ENCODE results near the gene NR2F1. TPM values are rescaled to one million over a fixed set of nuclear protein-coding genes. Genes with fewer than 3 reads are reported as not detected.
A peak's percentile ranks its signal among the peaks of the same experiment; 100 is the strongest.

NR2F1 gene
- total RNA-seq, 2 experiments from 2014 or later: not detected

- intact Hi-C loops (cut with micrococcal nuclease): loop anchor here (2.0 to 10.0 kb wide), 4 partner anchors 13 to 1267 kb away; no protein-coding TSS in a partner anchor
- Mint-ChIP-seq H3K4me3 (peak overlapping the region; percentile 42), H3K27ac (no peak overlapping the region), H3K27me3 (peaks cover 60% of the 10 kb centered on the region), H3K9me3 (no peaks in the 10 kb centered on the region), H3K36me3 (peaks cover 13% of the 10 kb centered on the region), H3K4me1 (ENCODE audit: low read depth) (peaks cover 26% of the 10 kb centered on the region)
- ChIA-PET CTCF (interaction anchor here (1.1 to 2.7 kb wide), 4 partner anchors 11 to 213 kb away, joined by 6 to 9 read pairs (median 8); no protein-coding TSS in a partner anchor), POLR2A (no interaction called here)
- DNase-seq: no peak
These were observed 4.8 kb downstream of the NR2F1 start for GRCh38 chr5:93587597-93588351.

GRCh38 chr5:93588352-93589151 lies 5.5 kb downstream of the NR2F1 start:
- Mint-ChIP-seq H3K4me3 (no peak overlapping the region), H3K36me3 (peaks cover 13% of the 10 kb centered on the region), H3K27ac (no peak overlapping the region), H3K9me3 (no peaks in the 10 kb centered on the region), H3K27me3 (peaks cover 65% of the 10 kb centered on the region), H3K4me1 (ENCODE audit: low read depth) (peaks cover 27% of the 10 kb centered on the region)
- POLR2A ChIA-PET: no interaction called here
- intact Hi-C loops (cut with micrococcal nuclease): loop anchor here (10.0 kb wide), 2 partner anchors 1206 to 1266 kb away; no protein-coding TSS in a partner anchor
- no peak for DNase-seq
- CTCF ChIA-PET: interaction anchor here (2.5 to 2.7 kb wide), 2 partner anchors 12 to 13 kb away, joined by 6 to 8 read pairs; no protein-coding TSS in a partner anchor

GRCh38 chr5:93589152-93589828 lies 6.3 kb downstream of the NR2F1 start:
- intact Hi-C loops (cut with micrococcal nuclease): loop anchor here (10.0 kb wide), 2 partner anchors 1206 to 1266 kb away; no protein-coding TSS in a partner anchor
- peaks cover 28% of the 10 kb centered on the region for H3K4me1 Mint-ChIP-seq (ENCODE audit: low read depth)

GRCh38 chr5:93589829-93590215 lies 6.8 kb downstream of the NR2F1 start:
- intact Hi-C loops (cut with micrococcal nuclease): loop anchor here (10.0 kb wide), 2 partner anchors 1205 to 1265 kb away; no protein-coding TSS in a partner anchor
- Mint-ChIP-seq H3K27me3 (peaks cover 74% of the 10 kb centered on the region), H3K4me3 (no peak overlapping the region), H3K4me1 (ENCODE audit: low read depth) (peaks cover 28% of the 10 kb centered on the region), H3K36me3 (peaks cover 13% of the 10 kb centered on the region), H3K27ac (no peak overlapping the region), H3K9me3 (no peaks in the 10 kb centered on the region)
- ChIA-PET POLR2A (no interaction called here), CTCF (no interaction called here)
- no peak for DNase-seq

More at GRCh38 chr5:93589152-93589828, 6.3 kb downstream of the NR2F1 start:
- Mint-ChIP-seq H3K9me3 (no peaks in the 10 kb centered on the region), H3K4me3 (no peak overlapping the region), H3K36me3 (peaks cover 13% of the 10 kb centered on the region), H3K27me3 (peaks cover 68% of the 10 kb centered on the region), H3K27ac (no peak overlapping the region)
- ChIA-PET CTCF (interaction anchor here (2.7 kb wide), 1 partner anchor 12 kb away, joined by 8 read pairs; no protein-coding TSS in a partner anchor), POLR2A (no interaction called here)
- DNase-seq: no peak

GRCh38 chr5:93590493-93590892 lies 7.5 kb downstream of the NR2F1 start:
- ChIA-PET CTCF (no interaction called here), POLR2A (no interaction called here)
- Mint-ChIP-seq H3K9me3 (no peaks in the 10 kb centered on the region), H3K27me3 (peaks cover 77% of the 10 kb centered on the region), H3K36me3 (peaks cover 13% of the 10 kb centered on the region), H3K4me3 (no peak overlapping the region), H3K4me1 (ENCODE audit: low read depth) (peaks cover 31% of the 10 kb centered on the region), H3K27ac (no peak overlapping the region)
- DNase-seq: no peak
- intact Hi-C loops (cut with micrococcal nuclease): no loop called here

GRCh38 chr5:93591323-93591945 lies 8.4 kb downstream of the NR2F1 start:
- Mint-ChIP-seq H3K27ac (no peak overlapping the region), H3K4me1 (ENCODE audit: low read depth) (peaks cover 27% of the 10 kb centered on the region), H3K27me3 (peaks cover 80% of the 10 kb centered on the region), H3K4me3 (no peak overlapping the region), H3K36me3 (peaks cover 17% of the 10 kb centered on the region), H3K9me3 (peaks cover 4% of the 10 kb centered on the region)
- POLR2A ChIA-PET: no interaction called here
- intact Hi-C loops (cut with micrococcal nuclease): no loop called here
- CTCF ChIA-PET: interaction anchor here (0.6 to 1.1 kb wide), 2 partner anchors 29 to 201 kb away, joined by 3 read pairs; no protein-coding TSS in a partner anchor
- no peak for DNase-seq

- POLR2A ChIA-PET: no interaction called here
- intact Hi-C loops (cut with micrococcal nuclease): no loop called here
- peaks cover 18% of the 10 kb centered on the region for H3K4me1 Mint-ChIP-seq (ENCODE audit: low read depth)
- no peak for DNase-seq
- peaks cover 11% of the 10 kb centered on the region for H3K36me3 Mint-ChIP-seq
- CTCF ChIA-PET: no interaction called here
- peaks cover 4% of the 10 kb centered on the region for H3K9me3 Mint-ChIP-seq
- H3K4me3 Mint-ChIP-seq: no peak overlapping the region
- peaks cover 77% of the 10 kb centered on the region for H3K27me3 Mint-ChIP-seq
- no peak overlapping the region for H3K27ac Mint-ChIP-seq
These were observed 9.9 kb downstream of the NR2F1 start for GRCh38 chr5:93592883-93593282.

GRCh38 chr5:93593476-93594131 lies 10.6 kb downstream of the NR2F1 start:
- DNase-seq: no peak
- H3K27ac Mint-ChIP-seq: no peak overlapping the region
- intact Hi-C loops (cut with micrococcal nuclease): no loop called here
- CTCF ChIA-PET: interaction anchor here (0.7 kb wide), 1 partner anchor 1199 kb away, joined by 3 read pairs; no protein-coding TSS in a partner anchor
- peaks cover 75% of the 10 kb centered on the region for H3K27me3 Mint-ChIP-seq
- H3K4me3 Mint-ChIP-seq: no peak overlapping the region
- POLR2A ChIA-PET: no interaction called here
- peaks cover 4% of the 10 kb centered on the region for H3K9me3 Mint-ChIP-seq
- peaks cover 8% of the 10 kb centered on the region for H3K36me3 Mint-ChIP-seq
- peaks cover 15% of the 10 kb centered on the region for H3K4me1 Mint-ChIP-seq (ENCODE audit: low read depth)

GRCh38 chr5:93594591-93595419 lies 11.8 kb downstream of the NR2F1 start:
- intact Hi-C loops (cut with micrococcal nuclease): loop anchor here (1.0 kb wide), 1 partner anchor 9 kb away; no protein-coding TSS in a partner anchor
- DNase-seq: no peak
- POLR2A ChIA-PET: no interaction called here
- CTCF ChIA-PET: no interaction called here
- Mint-ChIP-seq H3K4me1 (ENCODE audit: low read depth) (peaks cover 11% of the 10 kb centered on the region), H3K27me3 (peaks cover 64% of the 10 kb centered on the region), H3K27ac (no peak overlapping the region), H3K4me3 (no peak overlapping the region), H3K36me3 (peaks cover 3% of the 10 kb centered on the region), H3K9me3 (peaks cover 4% of the 10 kb centered on the region)

GRCh38 chr5:93595420-93596147 lies 12.6 kb downstream of the NR2F1 start:
- CTCF ChIA-PET: interaction anchor here (0.7 kb wide), 1 partner anchor 9 kb away, joined by 3 read pairs; no protein-coding TSS in a partner anchor
- peaks cover 4% of the 10 kb centered on the region for H3K9me3 Mint-ChIP-seq
- H3K36me3 Mint-ChIP-seq: peaks cover 3% of the 10 kb centered on the region
- DNase-seq: no peak
- POLR2A ChIA-PET: no interaction called here
- H3K27ac Mint-ChIP-seq: no peak overlapping the region
- H3K4me1 Mint-ChIP-seq (ENCODE audit: low read depth): peaks cover 11% of the 10 kb centered on the region
- H3K4me3 Mint-ChIP-seq: no peak overlapping the region
- H3K27me3 Mint-ChIP-seq: peaks cover 59% of the 10 kb centered on the region
- intact Hi-C loops (cut with micrococcal nuclease): loop anchor here (1.0 kb wide), 1 partner anchor 9 kb away; no protein-coding TSS in a partner anchor
